Measurements from ENCODE around the gene ITPKB.

The ITPKB gene

GRCh38 chr1:226704169-226704937 lies 34.7 kb downstream of the ITPKB start:
- DNase-seq (ENCODE audit: low read depth): no peak

- DNase-seq (ENCODE audit: low read depth): peak; percentile 41
These were observed 35.9 kb downstream of the ITPKB start for GRCh38 chr1:226702957-226703831.

- DNase-seq (ENCODE audit: low read depth): peak; percentile 50
These were observed 36.6 kb downstream of the ITPKB start for GRCh38 chr1:226702318-226702956.

- no peak for DNase-seq (ENCODE audit: low read depth)
These were observed 38.2 kb downstream of the ITPKB start for GRCh38 chr1:226700861-226701260.

GRCh38 chr1:226699166-226699565 lies 39.9 kb downstream of the ITPKB start:
- no peak for DNase-seq (ENCODE audit: low read depth)

GRCh38 chr1:226698659-226699058 lies 40.4 kb downstream of the ITPKB start:
- no peak for DNase-seq (ENCODE audit: low read depth)

- no peak for DNase-seq (ENCODE audit: low read depth)
These were observed 41.0 kb downstream of the ITPKB start for GRCh38 chr1:226697929-226698544.

GRCh38 chr1:226697151-226697928 lies 41.7 kb downstream of the ITPKB start:
- DNase-seq (ENCODE audit: low read depth): peak; percentile 79

GRCh38 chr1:226696547-226696946 lies 42.5 kb downstream of the ITPKB start:
- no peak for DNase-seq (ENCODE audit: low read depth)

GRCh38 chr1:226695335-226695900 lies 43.7 kb downstream of the ITPKB start:
- no peak for DNase-seq (ENCODE audit: low read depth)

- DNase-seq (ENCODE audit: low read depth): no peak
These were observed 46.3 kb downstream of the ITPKB start for GRCh38 chr1:226692823-226693222.

GRCh38 chr1:226692051-226692792 lies 46.9 kb downstream of the ITPKB start:
- DNase-seq (ENCODE audit: low read depth): no peak

GRCh38 chr1:226691247-226691646 lies 47.8 kb downstream of the ITPKB start:
- DNase-seq (ENCODE audit: low read depth): no peak

GRCh38 chr1:226690460-226690982 lies 48.6 kb downstream of the ITPKB start:
- no peak for DNase-seq (ENCODE audit: low read depth)

GRCh38 chr1:226688808-226689207 lies 50.3 kb downstream of the ITPKB start:
- no peak for DNase-seq (ENCODE audit: low read depth)

- DNase-seq (ENCODE audit: low read depth): no peak
These were observed 50.9 kb downstream of the ITPKB start for GRCh38 chr1:226688056-226688748.

- DNase-seq (ENCODE audit: low read depth): no peak
These were observed 51.7 kb downstream of the ITPKB start for GRCh38 chr1:226687426-226687825.

GRCh38 chr1:226686440-226687425 lies 52.3 kb downstream of the ITPKB start:
- DNase-seq (ENCODE audit: low read depth): no peak

Data from non-pigmented ciliary epithelial cell (primary cell).